Heart right ventricle (tissue), 16 donors: ENCODE data around the gene SSC4D. TPM values are rescaled to one million over a fixed set of nuclear protein-coding genes. Genes with fewer than 3 reads are reported as not detected.

Experiments used
- ATAC-seq, 8 donors: fragments of 200-7000 bp; cut with Tn5 transposase; one replicate each; pipeline ENCODE4 v1.9.1; 2020; ENCODE audit warnings: mild to moderate bottlenecking in 8 of 8, moderate library complexity in 8 of 8, moderate number of reproducible peaks in 1 of 8
- DNase-seq, 2 donors: peaks; one replicate each; pipeline ENCODE4 v3.0.0-alpha.2; 2020
- H3K27ac ChIP-seq, 10 donors: fragments of 200-600 bp; sonication (generic) in 2 of 10; one replicate each; pipeline versions ENCODE4 v1.5.0 to v1.8.0; 2020 to 2022; ENCODE audit warnings: mild to moderate bottlenecking in 3 of 10
- H3K27me3 ChIP-seq, 7 donors: fragments of 200-600 bp; one replicate each; pipeline ENCODE4 v1.8.0; 2021 to 2022; ENCODE audit warnings: mild to moderate bottlenecking in 2 of 7
- H3K36me3 ChIP-seq, 9 donors: fragments of 200-600 bp; sonication (generic) in 1 of 9; one replicate each; pipeline versions ENCODE4 v1.5.0 to v1.8.0; 2020 to 2022; ENCODE audit warnings: mild to moderate bottlenecking in 2 of 9
- H3K4me1 ChIP-seq, 9 donors: fragments of 200-600 bp; sonication (generic) in 1 of 9; one replicate each; pipeline versions ENCODE4 v1.5.0 to v1.8.0; 2020 to 2022; ENCODE audit warnings: mild to moderate bottlenecking in 4 of 9
- H3K4me3 ChIP-seq, 10 donors: fragments of 200-600 bp; sonication (generic) in 2 of 10; one replicate each; pipeline versions ENCODE4 v1.5.0 to v1.8.0; 2020 to 2022; ENCODE audit warnings: mild to moderate bottlenecking in 7 of 10, moderate library complexity in 2 of 10
- H3K9me3 ChIP-seq, 11 donors: fragments of 200-600 bp in 10 of 11; sonication (generic) in 2 of 11; one replicate each; pipeline versions ENCODE4 v1.5.0 to v1.8.0; 2013 to 2022; ENCODE audit warnings: mild to moderate bottlenecking in 2 of 11, control low read depth in 1 of 11, moderate library complexity in 1 of 11
- CTCF ChIP-seq, 9 donors: fragments of 200-600 bp; sonication (generic) in 2 of 9; IDR thresholded peaks; one replicate each; pipeline versions ENCODE4 v1.5.0 to v1.8.0; 2021 to 2022; ENCODE audit warnings: antibody characterized with exemption in 9 of 9, mild to moderate bottlenecking in 5 of 9, moderate library complexity in 1 of 9
- WGBS, 2 donors: extraction: QIAGEN DNeasy Blood & Tissue Kit; methylation state at CpG; one replicate each; pipeline ENCODE4 v1.1.7; 2013; ENCODE audit warnings: inconsistent platforms in 1 of 2; 5-methylcytosine and 5-hydroxymethylcytosine counted together
- intact Hi-C, 10 donors: fragments of 100-400 bp; cut with DNase I; formaldehyde crosslinking; loops; one replicate each; pipeline versions ENCODE4 v1.11.1 to v1.14.2; 2022
- polyA plus RNA-seq, 2 donors: library from polyadenylated mRNA; stranded (reverse); fragments of 200-250 nt; gene quantifications; one replicate each; pipeline ENCODE4 v1.2.3, GENCODE V29; 2013
- total RNA-seq, 10 donors: library from RNA; stranded (reverse); fragmentation: NEBNext Ultra II Directional in 3 of 10; extraction: Animal tissue kit (Norgen Biotek cat#: 25700) in 3 of 10; gene quantifications; one replicate each; pipeline versions ENCODE4 v1.2.1 to v1.2.4, GENCODE V29; 2021 to 2023
- donor health status: Arrhythmogenic right ventricular cardiomyopathy.
- donor health status: ischemic (EF 13 %, LVEDD 7.1; RV severe dilation, severe dysfunction).
- donor health status: healthy with polysubstance abuse.
- donor health status: DM: no; HTN: yes; CAD: no.
- donor health status: DM: no; HTN: no; CAD: no.
- donor health status: ischemic (EF 25% LVEDD 6.9; RV normal size, moderate dysfunction).
- donor health status: ischemic (EF 25% LVEDD 5.7; RV mildly dilated, moderate dysfunction).
- donor health status: healthy.
- donor health status: DM: yes; HTN: yes; CAD: no.
- donor health status: Ischemic cardiomyopathy.
- donor health status: ischemic (EF 35%, LVEDD 5.7; RV mildly dilated, moderate dysfunction).
- donor health status: nonischemic (EF 11% LVEDD 7.7; RV severe dilation, severe dysfunction).
- donor health status: DM: yes; HTN: yes; CAD: no.
- donor health status: PGD.
- donor health status: ischemic (EF 29% LVEDD 5.4; RV normal size, mild dysfunction).
- donor health status: nonischemic (EF 23%, LVEDD 6.1; RV moderate dilation, normal function).

Gene SSC4D
- total and polyA plus RNA-seq, 12 donors = 0.24 to 1.9 (median 0.96) TPM

GRCh38 chr7:76411626-76412025 is 2.1 kb upstream of the SSC4D start:
- Histone ChIP-seq H3K4me1 (no peaks in the 10 kb centered on the region), H3K9me3 (no peaks in the 10 kb centered on the region), H3K4me3 (no peak overlapping the region), H3K36me3 (no peaks in the 10 kb centered on the region), H3K27ac (no peak overlapping the region), H3K27me3 (peaks cover 0 to 4% (median 0%) of the 10 kb centered on the region in 7 donors)
- intact Hi-C loops = no loop called here
- TF ChIP-seq CTCF (IDR thresholded peaks at IDR 0.05) = no peak
- WGBS, 2 donors = 66 to 77% methylated on average over 1 of the region's 1 CpG
- ATAC-seq (no peak), DNase-seq (no peak)

- Histone ChIP-seq H3K4me1 (peaks cover 0 to 13% (median 0%) of the 10 kb centered on the region in 9 donors), H3K9me3 (no peaks in the 10 kb centered on the region), H3K27ac (no peak overlapping the region), H3K27me3 (peaks cover 0 to 4% (median 0%) of the 10 kb centered on the region in 7 donors), H3K4me3 (no peak overlapping the region), H3K36me3 (no peaks in the 10 kb centered on the region)
- no peak for DNase-seq
- no peak for ATAC-seq
- no peak for TF ChIP-seq CTCF (IDR thresholded peaks at IDR 0.05)
- intact Hi-C loops = no loop called here
Measured at GRCh38 chr7:76408121-76408560, 1.4 kb downstream of the SSC4D start.

- 85 to 90% methylated on average over 4 of the region's 4 CpGs for WGBS, 2 donors
Measured at GRCh38 chr7:76407718-76408117, 1.8 kb downstream of the SSC4D start.

GRCh38 chr7:76405738-76406137 is 3.8 kb downstream of the SSC4D start:
- intact Hi-C loops = no loop called here
- Histone ChIP-seq H3K4me3 (no peak overlapping the region), H3K27ac (no peak overlapping the region), H3K36me3 (no peaks in the 10 kb centered on the region), H3K9me3 (no peaks in the 10 kb centered on the region), H3K27me3 (peaks cover 0 to 4% (median 0%) of the 10 kb centered on the region in 7 donors), H3K4me1 (peaks cover 0 to 20% (median 0%) of the 10 kb centered on the region in 9 donors)
- DNase-seq = no peak
- no peak for ATAC-seq
- 84 to 85% methylated on average over 9 of the region's 9 CpGs for WGBS, 2 donors
- TF ChIP-seq CTCF (IDR thresholded peaks at IDR 0.05) = no peak

More at GRCh38 chr7:76407718-76408117, 1.8 kb downstream of the SSC4D start:
- H3K4me1 ChIP-seq = peaks cover 0 to 15% (median 0%) of the 10 kb centered on the region in 9 donors
- DNase-seq (no peak), ATAC-seq (no peak)
- no peak overlapping the region for H3K27ac ChIP-seq
- no peaks in the 10 kb centered on the region for H3K9me3 ChIP-seq
- TF ChIP-seq CTCF (IDR thresholded peaks at IDR 0.05) = no peak
- H3K27me3 ChIP-seq = peaks cover 0 to 4% (median 0%) of the 10 kb centered on the region in 7 donors
- H3K36me3 ChIP-seq = no peaks in the 10 kb centered on the region
- H3K4me3 ChIP-seq = no peak overlapping the region
- intact Hi-C loops = no loop called here
